Fibroblast of lung (primary cell): ENCODE measurements around the gene CCL19. TPM values are rescaled to one million over a fixed set of nuclear protein-coding genes. Genes with fewer than 3 reads are reported as not detected.

Experiments
- DNase-seq, 2 donors: peaks; one replicate each; pipeline versions ENCODE4 v3.0.0 to v3.0.0-alpha.2; 2010; ENCODE audit warnings: low read depth in 2 of 2
- H2AFZ ChIP-seq: 2 replicates; pipeline ENCODE4 v1.5.1; 2012; ENCODE audit warnings: low read length, control low read depth, inconsistent platforms
- H3K27ac ChIP-seq: 2 replicates; pipeline ENCODE4 v1.5.1; 2011; ENCODE audit warnings: low read length, control low read depth; ENCODE audit not compliant: insufficient read depth
- H3K27me3 ChIP-seq: 2 replicates; pipeline ENCODE4 v1.5.1; 2011; ENCODE audit warnings: mild to moderate bottlenecking, low read length; ENCODE audit not compliant: control insufficient read depth, insufficient read depth
- H3K36me3 ChIP-seq: 2 replicates; pipeline ENCODE4 v1.5.1; 2011; ENCODE audit warnings: low read length; ENCODE audit not compliant: control insufficient read depth, insufficient read depth
- H3K4me1 ChIP-seq: 2 replicates; pipeline ENCODE4 v1.5.1; 2011; ENCODE audit warnings: low read length; ENCODE audit not compliant: control insufficient read depth, insufficient read depth; ENCODE audit errors: extremely low read depth
- H3K4me2 ChIP-seq: 2 replicates; pipeline ENCODE4 v1.5.1; 2011; ENCODE audit warnings: low read length, control low read depth; ENCODE audit not compliant: insufficient read depth; ENCODE audit errors: extremely low read depth
- H3K4me3 ChIP-seq, 4 experiments: fragments of 200-600 bp in 1 of 4; sonication (generic) in 1 of 4; replicated peaks in 1 of 4; 2 replicates each; pipeline ENCODE4 v1.5.1; 2011 to 2016; ENCODE audit warnings: low read length in 4 of 4, low read depth in 3 of 4, mild to moderate bottlenecking in 3 of 4, control low read depth in 2 of 4, inconsistent platforms in 1 of 4, mixed read lengths in 1 of 4; ENCODE audit not compliant: insufficient read depth in 1 of 4; ENCODE audit errors: control extremely low read depth in 1 of 4
- H3K79me2 ChIP-seq: 2 replicates; pipeline ENCODE4 v1.5.1; 2012; ENCODE audit warnings: mild to moderate bottlenecking, low read length, inconsistent platforms; ENCODE audit not compliant: control insufficient read depth, insufficient read depth
- H3K9ac ChIP-seq: 2 replicates; pipeline ENCODE4 v1.5.1; 2011; ENCODE audit warnings: mild to moderate bottlenecking, low read length, control low read depth; ENCODE audit not compliant: insufficient read depth
- H3K9me3 ChIP-seq: 2 replicates; pipeline ENCODE4 v1.5.1; 2012; ENCODE audit warnings: low read depth, low read length; ENCODE audit not compliant: control insufficient read depth, insufficient read depth
- H4K20me1 ChIP-seq: 2 replicates; pipeline ENCODE4 v1.5.1; 2011; ENCODE audit warnings: low read length; ENCODE audit not compliant: control insufficient read depth, insufficient read depth; ENCODE audit errors: extremely low read depth
- EZH2 ChIP-seq: IDR thresholded peaks from 2 replicates; pipeline ENCODE4 v1.5.1; 2012; ENCODE audit warnings: low read length, control low read depth, mild to moderate bottlenecking; ENCODE audit errors: missing control alignments
- polyA plus RNA-seq, 2 donors: library from polyadenylated mRNA; depleted of rRNA in 1 of 2; stranded (reverse) in 1 of 2; unstranded in 1 of 2; fragments of >200 nt; gene quantifications; 2 replicates each; pipeline ENCODE4 v1.2.1, GENCODE V29; 2011 to 2012; ENCODE audit warnings: missing spikeins in 1 of 2
- total RNA-seq: library from RNA; depleted of rRNA; stranded (reverse); fragments of >200 nt; gene quantifications from 2 replicates; pipeline ENCODE4 v1.2.1, GENCODE V29; 2014
- TF ChIP-seq, protein P1 (sequence below), 2 donors: IDR thresholded peaks in 1 of 2; conservative IDR thresholded peaks in 1 of 2; 1 replicate in 1 of 2; 2 replicates in 1 of 2; pipeline ENCODE4 v1.5.1; 2011 to 2012; ENCODE audit warnings: low read length in 2 of 2, control low read depth in 1 of 2, inconsistent platforms in 1 of 2, low read depth in 1 of 2, mild to moderate bottlenecking in 1 of 2

Gene CCL19
- total and polyA plus RNA-seq, 2 donors (not counting 1 experiment from before 2014, with no cell fraction given), result not detected

- Histone ChIP-seq H3K9ac (peak within 1 kb of the TSS; percentile 79), H4K20me1 (no peaks in the 10 kb centered on the region), H3K79me2 (peaks cover 10% of the 10 kb centered on the region), H3K4me3 (peak within 1 kb of the TSS; percentile 73 to 89 (median 82)), H3K27me3 (no peaks in the 10 kb centered on the region), H3K27ac (peak within 1 kb of the TSS; percentile 67), H3K9me3 (no peaks in the 10 kb centered on the region), H2AFZ (peak within 1 kb of the TSS; percentile 99), H3K4me1 (peaks cover 16% of the 10 kb centered on the region), H3K36me3 (peaks cover 6% of the 10 kb centered on the region), H3K4me2 (peak within 1 kb of the TSS; percentile 99)
- TF ChIP-seq EZH2, result no peak
- TF ChIP-seq, protein P1, sequence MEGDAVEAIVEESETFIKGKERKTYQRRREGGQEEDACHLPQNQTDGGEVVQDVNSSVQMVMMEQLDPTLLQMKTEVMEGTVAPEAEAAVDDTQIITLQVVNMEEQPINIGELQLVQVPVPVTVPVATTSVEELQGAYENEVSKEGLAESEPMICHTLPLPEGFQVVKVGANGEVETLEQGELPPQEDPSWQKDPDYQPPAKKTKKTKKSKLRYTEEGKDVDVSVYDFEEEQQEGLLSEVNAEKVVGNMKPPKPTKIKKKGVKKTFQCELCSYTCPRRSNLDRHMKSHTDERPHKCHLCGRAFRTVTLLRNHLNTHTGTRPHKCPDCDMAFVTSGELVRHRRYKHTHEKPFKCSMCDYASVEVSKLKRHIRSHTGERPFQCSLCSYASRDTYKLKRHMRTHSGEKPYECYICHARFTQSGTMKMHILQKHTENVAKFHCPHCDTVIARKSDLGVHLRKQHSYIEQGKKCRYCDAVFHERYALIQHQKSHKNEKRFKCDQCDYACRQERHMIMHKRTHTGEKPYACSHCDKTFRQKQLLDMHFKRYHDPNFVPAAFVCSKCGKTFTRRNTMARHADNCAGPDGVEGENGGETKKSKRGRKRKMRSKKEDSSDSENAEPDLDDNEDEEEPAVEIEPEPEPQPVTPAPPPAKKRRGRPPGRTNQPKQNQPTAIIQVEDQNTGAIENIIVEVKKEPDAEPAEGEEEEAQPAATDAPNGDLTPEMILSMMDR (conservative IDR thresholded peaks at IDR 0.05 in 1 of 2, IDR thresholded peaks at IDR 0.05 in 1 of 2; ENCODE audit: low read depth in 1 of 2, low read length in 2 of 2), result peak; percentile 54 to 67
- DNase-seq, result peak; percentile 77 to 80
These were observed 44.6 kb downstream of the CCL19 start, which contains the start of gene GALT for GRCh38 chr9:34646211-34647083. Gene GALT (plus strand): TSS chr9:34646675. CDS start chr9:34646705, 30 bp downstream.

GRCh38 chr9:34644766-34645314, 46.2 kb downstream of the CCL19 start:
- Histone ChIP-seq H3K4me3 (no peak overlapping the region), H3K27me3 (no peaks in the 10 kb centered on the region), H3K9ac (no peak overlapping the region), H3K4me2 (no peak overlapping the region), H2AFZ (no peak overlapping the region), H3K79me2 (peaks cover 10% of the 10 kb centered on the region), H3K4me1 (peaks cover 9% of the 10 kb centered on the region), H4K20me1 (no peaks in the 10 kb centered on the region), H3K36me3 (peaks cover 6% of the 10 kb centered on the region), H3K9me3 (no peaks in the 10 kb centered on the region), H3K27ac (no peak overlapping the region)
- DNase-seq, result no peak
- no peak for TF ChIP-seq EZH2
- TF ChIP-seq, protein P1 (conservative IDR thresholded peaks at IDR 0.05 in 1 of 2, IDR thresholded peaks at IDR 0.05 in 1 of 2; ENCODE audit: low read depth in 1 of 2, low read length in 2 of 2), result no peak

GRCh38 chr9:34642679-34643078, 48.4 kb downstream of the CCL19 start:
- Histone ChIP-seq H3K79me2 (peaks cover 5% of the 10 kb centered on the region), H3K36me3 (no peaks in the 10 kb centered on the region), H3K4me3 (no peak overlapping the region), H3K27ac (no peak overlapping the region), H3K4me1 (peaks cover 13% of the 10 kb centered on the region), H4K20me1 (no peaks in the 10 kb centered on the region), H3K9me3 (no peaks in the 10 kb centered on the region), H2AFZ (no peak overlapping the region), H3K4me2 (no peak overlapping the region), H3K27me3 (no peaks in the 10 kb centered on the region), H3K9ac (no peak overlapping the region)
- TF ChIP-seq, protein P1 (conservative IDR thresholded peaks at IDR 0.05 in 1 of 2, IDR thresholded peaks at IDR 0.05 in 1 of 2; ENCODE audit: low read depth in 1 of 2, low read length in 2 of 2), result no peak
- no peak for TF ChIP-seq EZH2
- DNase-seq, result no peak
